BE2C (cell line): ENCODE measurements around the gene DUSP8.

Experiments
- DNase-seq: peaks from one replicate; pipeline ENCODE4 v3.0.0-alpha.2; 2020
- H3K27me3 ChIP-seq: fragments of 250-450 bp; sonication (Bioruptor Pico); 2 replicates; pipeline ENCODE4 v1.5.1; 2020; ENCODE audit warnings: mild to moderate bottlenecking
- H3K36me3 ChIP-seq: fragments of 250-450 bp; sonication (Bioruptor Pico); 2 replicates; pipeline ENCODE4 v1.5.1; 2020; ENCODE audit warnings: mild to moderate bottlenecking
- H3K4me1 ChIP-seq: fragments of 250-450 bp; sonication (Bioruptor Pico); 2 replicates; pipeline ENCODE4 v1.5.1; 2020
- H3K4me3 ChIP-seq: 2 replicates; pipeline ENCODE4 v1.5.1; 2011; ENCODE audit warnings: low read depth, low read length
- H3K9me3 ChIP-seq: fragments of 250-450 bp; sonication (Bioruptor Pico); 2 replicates; pipeline ENCODE4 v1.5.1; 2020
- CTCF ChIP-seq: IDR thresholded peaks from 2 replicates; pipeline ENCODE4 v1.5.1; 2012; ENCODE audit warnings: mild to moderate bottlenecking, low read depth, low read length

The DUSP8 gene

GRCh38 chr11:1506981-1507380, 65.1 kb downstream of the DUSP8 start:
- no peak overlapping the region for H3K4me3 ChIP-seq
- DNase-seq, result no peak
- H3K4me1 ChIP-seq, result no peaks in the 10 kb centered on the region

GRCh38 chr11:1505480-1505879, 66.6 kb downstream of the DUSP8 start:
- no peak for DNase-seq
- TF ChIP-seq CTCF, result no peak
- Histone ChIP-seq H3K36me3 (no peaks in the 10 kb centered on the region), H3K4me1 (no peaks in the 10 kb centered on the region), H3K27me3 (no peaks in the 10 kb centered on the region), H3K4me3 (no peak overlapping the region), H3K9me3 (no peaks in the 10 kb centered on the region)

More at GRCh38 chr11:1506981-1507380, 65.1 kb downstream of the DUSP8 start:
- H3K27me3 ChIP-seq, result no peaks in the 10 kb centered on the region
- no peaks in the 10 kb centered on the region for H3K36me3 ChIP-seq
- TF ChIP-seq CTCF, result no peak
- H3K9me3 ChIP-seq, result no peaks in the 10 kb centered on the region

GRCh38 chr11:1504581-1505290, 67.3 kb downstream of the DUSP8 start:
- Histone ChIP-seq H3K9me3 (no peaks in the 10 kb centered on the region), H3K4me3 (no peak overlapping the region), H3K36me3 (no peaks in the 10 kb centered on the region), H3K27me3 (no peaks in the 10 kb centered on the region), H3K4me1 (no peaks in the 10 kb centered on the region)
- TF ChIP-seq CTCF, result no peak
- no peak for DNase-seq

- Histone ChIP-seq H3K4me3 (no peak overlapping the region), H3K4me1 (no peaks in the 10 kb centered on the region), H3K36me3 (no peaks in the 10 kb centered on the region), H3K9me3 (no peaks in the 10 kb centered on the region), H3K27me3 (no peaks in the 10 kb centered on the region)
- DNase-seq, result no peak
- TF ChIP-seq CTCF, result no peak
These were observed 67.9 kb downstream of the DUSP8 start for GRCh38 chr11:1504138-1504537.
